ENCODE results near the gene GRIN3A. TPM values are rescaled to one million over a fixed set of nuclear protein-coding genes. Genes with fewer than 3 reads are reported as not detected.

The GRIN3A gene
- total and polyA plus RNA-seq, 2 of the 4 experiments (the other 2 are of a cell fraction), result not detected

DNA sequence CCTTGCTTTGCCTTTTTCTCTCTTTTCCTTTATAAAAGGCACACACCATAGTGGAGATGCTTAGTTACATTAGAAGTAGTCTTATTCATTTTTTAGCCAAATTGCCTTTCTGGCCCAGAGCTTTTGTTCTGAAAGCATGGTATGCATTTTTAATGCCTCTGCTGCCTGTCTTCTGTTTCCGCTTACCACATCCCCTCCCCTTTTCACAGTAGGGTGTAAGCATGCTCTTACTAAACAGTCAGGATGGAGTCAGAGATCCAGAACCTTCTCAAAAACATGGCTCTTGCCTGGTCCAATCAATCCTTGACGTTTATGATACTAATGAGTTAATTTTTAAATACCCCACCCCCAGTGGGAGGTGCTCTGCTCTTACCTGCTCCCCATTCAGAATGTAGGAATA lies 166.1 kb downstream of the GRIN3A start:
- no peak overlapping the region for H4K91ac ChIP-seq (ENCODE audit: insufficient read depth, low read depth, low read length)

More for the DNA sequence above, 166.1 kb downstream of the GRIN3A start:
- no CpG with 5 or more reads among the region's 2 CpGs for WGBS, 2 experiments (ENCODE audit: extremely low coverage in 2 of 2, insufficient read length in 1 of 2)
- ChIA-PET POLR2A (ENCODE audit: unreplicated experiment) (no interaction called here), CTCF (interaction anchor here (0.7 kb wide), 1 partner anchor 128 kb away, joined by 3 read pairs; no protein-coding TSS in a partner anchor)
- Histone ChIP-seq H3K18ac (ENCODE audit: low read depth, low read length) (no peak overlapping the region), H3K56ac (ENCODE audit: extremely low read depth, insufficient read depth, low read length) (no peak overlapping the region), H2BK20ac (ENCODE audit: low read depth, low read length) (no peak overlapping the region), H3K14ac (replicated peaks; ENCODE audit: low read depth, low read length) (no peak overlapping the region), H4K5ac (ENCODE audit: low read depth, low read length) (no peak overlapping the region), H3K9me3 (ENCODE audit: control insufficient read depth, insufficient read depth, low read length) (no peaks in the 10 kb centered on the region), H3K4me3 (ENCODE audit: insufficient read depth, low read depth, low read length) (no peak overlapping the region), H2BK15ac (ENCODE audit: low read depth, low read length) (no peak overlapping the region), H3K27me3 (ENCODE audit: control insufficient read depth, insufficient read depth, low read length) (no peaks in the 10 kb centered on the region), H4K20me1 (ENCODE audit: insufficient read depth, low read length) (no peaks in the 10 kb centered on the region), H2AK5ac (ENCODE audit: low read depth, low read length) (no peak overlapping the region), H2BK5ac (ENCODE audit: low read depth, low read length, poor library complexity, severe bottlenecking) (no peak overlapping the region), H2AFZ (replicated peaks; ENCODE audit: low read length, poor library complexity) (no peak overlapping the region), H3K36me3 (ENCODE audit: control insufficient read depth, insufficient read depth, low read length) (0 out of 2 replicates have a peak, but pooled peaks cover 3% of the 10 kb centered on the region), H3K9me1 (ENCODE audit: insufficient read depth, low read length) (no peaks in the 10 kb centered on the region), H3K4me2 (ENCODE audit: low read depth, low read length) (no peak overlapping the region), H3K27ac (ENCODE audit: insufficient read depth, low read length) (no peak overlapping the region), H3K9ac (ENCODE audit: low read depth, low read length) (no peak overlapping the region), H4K8ac (ENCODE audit: low read depth in 2 of 2, low read length in 2 of 2) (no peak overlapping the region), H3K79me1 (ENCODE audit: low read depth in 1 of 2, low read length in 2 of 2) (no peaks in the 10 kb centered on the region), H2BK120ac (ENCODE audit: low read depth, low read length) (no peak overlapping the region), H2AK9ac (replicated peaks; ENCODE audit: low read depth, low read length, poor library complexity) (no peak overlapping the region), H3K23ac (ENCODE audit: low read depth, low read length) (no peak overlapping the region), H3K4ac (ENCODE audit: low read depth, low read length) (no peak overlapping the region), H3K4me1 (ENCODE audit: control insufficient read depth, insufficient read depth, low read length) (no peaks in the 10 kb centered on the region)
- in situ Hi-C loops (cut with MboI; ENCODE audit: low sequenced_read_pairs), result no loop called here
- DNase-seq (no peak), ATAC-seq (ENCODE audit: low read depth) (no peak)
- intact Hi-C loops (cut with micrococcal nuclease), result no loop called here
- BruUV-seq (replicated peaks), result no TSS peak
- dilution Hi-C loops (cut with HindIII; ENCODE audit: low sequenced_read_pairs, unreplicated experiment), result no loop called here
- TF ChIP-seq, protein P1, sequence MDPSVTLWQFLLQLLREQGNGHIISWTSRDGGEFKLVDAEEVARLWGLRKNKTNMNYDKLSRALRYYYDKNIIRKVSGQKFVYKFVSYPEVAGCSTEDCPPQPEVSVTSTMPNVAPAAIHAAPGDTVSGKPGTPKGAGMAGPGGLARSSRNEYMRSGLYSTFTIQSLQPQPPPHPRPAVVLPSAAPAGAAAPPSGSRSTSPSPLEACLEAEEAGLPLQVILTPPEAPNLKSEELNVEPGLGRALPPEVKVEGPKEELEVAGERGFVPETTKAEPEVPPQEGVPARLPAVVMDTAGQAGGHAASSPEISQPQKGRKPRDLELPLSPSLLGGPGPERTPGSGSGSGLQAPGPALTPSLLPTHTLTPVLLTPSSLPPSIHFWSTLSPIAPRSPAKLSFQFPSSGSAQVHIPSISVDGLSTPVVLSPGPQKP (IDR thresholded peaks at IDR 0.05; ENCODE audit: borderline replicate concordance, low read depth, low read length), result no peak
- TF ChIP-seq, protein P2, sequence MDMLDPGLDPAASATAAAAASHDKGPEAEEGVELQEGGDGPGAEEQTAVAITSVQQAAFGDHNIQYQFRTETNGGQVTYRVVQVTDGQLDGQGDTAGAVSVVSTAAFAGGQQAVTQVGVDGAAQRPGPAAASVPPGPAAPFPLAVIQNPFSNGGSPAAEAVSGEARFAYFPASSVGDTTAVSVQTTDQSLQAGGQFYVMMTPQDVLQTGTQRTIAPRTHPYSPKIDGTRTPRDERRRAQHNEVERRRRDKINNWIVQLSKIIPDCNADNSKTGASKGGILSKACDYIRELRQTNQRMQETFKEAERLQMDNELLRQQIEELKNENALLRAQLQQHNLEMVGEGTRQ (IDR thresholded peaks at IDR 0.05; ENCODE audit: low read depth, low read length), result no peak
- no peak for TF ChIP-seq NFE2L2 (IDR thresholded peaks at IDR 0.05; ENCODE audit: low read depth, low read length)
- TF ChIP-seq RFX5 (IDR thresholded peaks at IDR 0.05; ENCODE audit: low read depth, low read length), result no peak
- no peak for TF ChIP-seq CEBPB (IDR thresholded peaks at IDR 0.05; ENCODE audit: low read depth, low read length)
- no peak for TF ChIP-seq RAD21 (IDR thresholded peaks at IDR 0.05; ENCODE audit: low read length)
- TF ChIP-seq MAZ (IDR thresholded peaks at IDR 0.05; ENCODE audit: borderline replicate concordance, low read depth, low read length), result no peak
- no peak for TF ChIP-seq BHLHE40 (IDR thresholded peaks at IDR 0.05; ENCODE audit: low read depth, low read length)
- TF ChIP-seq SMC3 (IDR thresholded peaks at IDR 0.05; ENCODE audit: low read depth, low read length), result no peak
- no peak for TF ChIP-seq FOS (IDR thresholded peaks at IDR 0.05; ENCODE audit: low read depth, low read length)
